HUDEP-2 (cell line): ENCODE measurements around the gene ANKRD11.

Source experiments
- DNase-seq, 76 experiments: peaks; one replicate each; lab custom pipeline; 2025; ENCODE audit not compliant: unreplicated experiment in 76 of 76; lab: John Stamatoyannopoulos, UW

Gene ANKRD11

GRCh38 chr16:89357055-89357816, 133.1 kb downstream of the ANKRD11 start:
- peak in 21 of 76 experiments; percentile 10 to 60 (median 29) for DNase-seq

DNA sequence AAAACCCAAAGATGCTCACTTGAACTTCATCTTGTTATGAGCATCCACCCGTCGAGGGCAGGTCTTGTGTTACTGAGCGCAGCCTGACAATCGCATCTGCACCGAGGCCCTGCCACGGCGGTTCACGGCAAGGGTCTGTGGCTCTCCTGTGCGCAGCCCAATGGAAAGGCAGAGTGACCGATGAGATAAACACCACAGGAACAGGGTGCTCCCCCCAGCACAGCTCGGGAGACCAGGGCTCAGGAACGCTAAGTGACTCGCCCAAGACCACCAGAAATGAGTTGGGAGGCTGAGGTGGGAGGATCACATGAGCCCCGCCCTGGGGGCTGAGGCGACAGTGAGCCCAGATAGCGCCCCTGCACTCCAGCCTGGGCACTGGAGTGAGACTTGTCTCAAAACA, 134.7 kb downstream of the ANKRD11 start:
- no peak for DNase-seq

DNA sequence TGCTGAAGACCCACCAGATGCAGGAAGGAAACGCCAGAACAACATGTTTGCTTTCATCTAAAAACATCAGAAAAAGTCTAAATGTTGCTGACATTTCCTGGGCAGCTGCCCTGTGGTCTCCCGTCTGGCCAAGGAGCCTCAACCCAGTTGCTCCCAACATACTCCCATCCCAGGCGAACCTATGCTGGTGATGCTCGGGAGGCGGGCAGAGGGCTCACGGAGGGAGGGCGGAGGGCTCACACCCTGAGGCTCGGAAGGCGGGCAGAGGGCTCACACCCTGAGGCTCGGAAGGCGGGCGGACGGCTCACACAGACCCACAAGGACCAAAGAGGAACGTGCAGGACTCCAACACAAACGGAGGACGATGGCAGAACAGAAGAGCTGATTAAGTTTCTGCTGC, 135.4 kb downstream of the ANKRD11 start:
- DNase-seq = no peak

DNA sequence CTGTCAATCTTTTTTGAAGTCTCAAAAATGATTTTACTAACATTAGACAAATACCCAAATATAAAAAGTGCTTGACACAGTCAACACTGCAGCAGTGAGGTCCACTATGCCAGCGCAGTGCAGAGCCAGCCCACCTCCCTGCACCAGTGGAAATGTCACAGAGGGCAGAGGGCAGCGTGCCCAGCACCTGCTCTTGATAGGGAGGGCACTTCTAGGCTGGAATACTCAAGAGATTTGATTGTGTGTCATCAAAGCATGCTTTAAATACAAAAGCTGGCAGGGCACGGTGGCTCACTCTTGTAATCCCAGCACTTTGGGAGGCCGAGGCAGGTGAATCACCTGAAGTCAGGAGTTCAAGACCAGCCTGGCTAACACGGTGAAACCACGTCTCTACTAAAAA, 136.0 kb downstream of the ANKRD11 start:
- DNase-seq = no peak

DNA sequence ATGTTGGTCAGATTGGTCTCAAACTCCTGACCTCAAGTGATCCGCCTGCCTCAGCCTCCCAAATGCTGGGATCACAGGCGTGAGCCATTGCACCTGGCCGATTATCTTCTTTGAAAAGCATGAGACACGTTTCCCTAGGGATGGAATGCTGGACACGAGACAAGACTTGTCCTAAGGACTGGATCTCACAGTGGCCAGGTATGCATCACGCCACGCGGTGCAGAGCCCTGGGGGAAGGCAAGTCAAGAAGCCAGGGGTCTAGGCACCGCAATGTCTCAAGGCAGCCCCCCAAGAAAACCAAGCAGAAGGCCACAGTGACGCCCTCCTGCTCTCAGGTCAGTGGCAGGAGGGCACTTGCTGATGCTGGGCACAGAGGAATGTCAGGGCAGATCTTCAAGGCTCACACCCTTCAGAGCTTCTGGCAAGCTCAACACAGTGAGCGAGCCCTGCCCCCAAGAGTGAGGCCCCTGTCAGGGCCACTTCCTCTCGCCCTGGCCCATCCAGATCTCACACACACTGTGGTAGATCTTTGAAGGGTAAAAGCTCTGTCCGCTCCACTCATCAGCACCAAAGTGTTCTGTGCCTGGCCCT, 138.2 kb downstream of the ANKRD11 start:
- DNase-seq = peak in 1 of 76 experiments; percentile 17

GRCh38 chr16:89351645-89352044, 138.7 kb downstream of the ANKRD11 start:
- DNase-seq = no peak

DNA sequence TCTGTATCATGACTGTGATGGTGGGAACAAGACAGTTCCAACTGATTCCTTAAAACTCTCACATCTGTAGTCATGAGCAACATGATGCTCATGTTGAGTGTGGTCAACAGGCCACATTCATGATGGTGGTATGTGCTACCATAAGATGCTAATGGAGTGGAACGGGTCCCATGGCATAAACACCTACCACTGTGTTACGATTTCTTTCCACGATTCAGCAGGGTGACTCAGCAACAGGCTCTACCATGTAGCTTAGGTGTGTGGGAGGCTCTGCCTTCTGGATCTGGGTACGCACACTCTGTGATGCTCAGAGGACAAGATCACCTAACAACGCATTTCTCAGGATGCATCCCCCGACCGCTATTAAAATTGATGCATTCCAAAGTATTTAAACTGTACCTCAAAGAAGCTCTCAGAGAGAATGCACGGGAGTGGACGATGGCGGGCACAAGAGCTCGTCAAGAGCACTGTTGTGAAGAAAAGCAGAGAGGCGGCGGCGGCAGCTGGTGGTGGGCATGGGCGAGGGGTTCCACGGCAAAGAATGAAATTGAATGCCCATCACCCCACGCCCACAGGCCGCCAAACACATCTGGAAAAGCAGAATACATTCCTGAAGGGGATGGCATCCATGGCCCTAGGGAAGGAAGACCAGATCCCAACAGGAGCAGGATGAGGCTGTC, 139.5 kb downstream of the ANKRD11 start:
- no peak for DNase-seq

- DNase-seq = no peak
Observed at GRCh38 chr16:89349947-89350633, 140.3 kb downstream of the ANKRD11 start.

DNA sequence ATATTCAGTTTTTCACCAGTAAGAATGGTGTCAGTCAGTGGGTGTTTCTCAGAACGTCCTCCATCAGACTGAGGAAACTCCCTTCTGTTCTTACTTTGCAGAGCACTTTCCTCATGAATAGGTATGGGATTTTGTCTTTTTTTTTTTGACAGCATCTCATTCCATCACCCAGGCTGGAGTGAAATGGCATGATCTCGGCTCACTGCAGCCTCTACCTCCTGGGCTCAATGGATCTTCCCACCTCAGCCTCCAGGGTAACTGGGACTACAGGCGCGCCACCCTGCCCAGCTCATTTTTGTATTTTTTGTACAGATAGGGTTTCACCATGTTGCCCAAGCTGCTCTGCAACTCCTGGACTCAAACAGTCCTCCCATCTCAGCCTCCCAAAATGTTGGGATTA, 142.6 kb downstream of the ANKRD11 start:
- DNase-seq = no peak

DNA sequence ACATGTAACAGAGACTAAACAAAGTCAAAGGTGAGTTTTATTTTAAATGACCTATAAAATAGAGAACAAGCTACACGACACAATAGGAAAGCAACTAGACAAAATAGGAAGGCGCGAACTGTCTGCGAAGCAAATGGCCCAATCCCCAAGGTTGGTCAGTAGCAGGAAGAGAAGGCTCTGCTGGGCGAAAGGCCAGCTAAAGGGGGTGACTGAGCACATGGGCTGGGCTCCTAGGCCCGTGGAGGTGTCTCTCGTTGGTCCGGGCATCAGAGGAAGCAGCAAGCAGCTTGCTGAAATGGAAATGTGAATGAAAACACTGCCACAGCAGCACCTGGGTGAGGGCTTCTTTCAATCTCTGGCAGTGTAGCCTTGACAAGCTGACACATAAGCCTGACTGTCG, 143.5 kb downstream of the ANKRD11 start:
- DNase-seq = no peak

- no peak for DNase-seq
Observed at GRCh38 chr16:89345642-89346150, 144.7 kb downstream of the ANKRD11 start.

DNA sequence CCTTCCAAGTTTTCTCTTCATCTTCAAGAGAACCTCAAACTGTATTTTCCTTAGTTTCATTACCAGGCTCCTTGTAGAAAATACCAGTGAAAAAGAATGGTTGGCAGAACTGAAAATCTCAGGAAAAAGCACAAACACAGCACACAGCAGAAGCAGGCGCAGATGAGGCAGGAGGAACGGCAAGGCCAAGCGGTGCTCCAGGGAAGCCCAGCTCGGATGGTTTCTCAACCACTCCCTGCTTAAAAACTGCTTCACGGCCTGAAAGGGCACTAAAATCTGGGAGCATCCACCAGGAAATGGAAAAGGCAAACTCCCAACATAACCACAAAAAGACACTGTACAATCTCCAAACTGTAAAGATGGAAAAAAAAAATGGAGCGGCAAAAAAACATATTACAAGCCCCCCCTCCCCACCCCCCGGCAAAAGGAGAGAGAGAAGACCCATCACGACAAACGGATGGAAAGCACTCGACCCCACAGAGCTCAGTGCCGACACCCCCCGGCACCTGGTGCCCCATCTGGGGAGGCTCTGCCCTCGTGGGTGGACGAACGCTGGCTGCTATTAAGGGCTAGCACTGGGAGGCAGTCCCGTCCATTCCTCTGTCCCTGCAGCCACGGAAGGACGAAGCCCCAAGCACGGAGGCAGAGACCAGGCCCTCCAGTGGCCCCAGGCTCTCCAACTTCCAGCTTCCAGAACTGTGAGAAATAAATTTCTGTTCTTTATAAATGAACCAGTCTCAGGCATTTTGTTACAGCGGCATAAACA, 145.3 kb downstream of the ANKRD11 start:
- no peak for DNase-seq

- no peak for DNase-seq
Observed at GRCh38 chr16:89344458-89344834, 145.9 kb downstream of the ANKRD11 start.

- no peak for DNase-seq
Observed at GRCh38 chr16:89343501-89344457, 146.6 kb downstream of the ANKRD11 start.

DNA sequence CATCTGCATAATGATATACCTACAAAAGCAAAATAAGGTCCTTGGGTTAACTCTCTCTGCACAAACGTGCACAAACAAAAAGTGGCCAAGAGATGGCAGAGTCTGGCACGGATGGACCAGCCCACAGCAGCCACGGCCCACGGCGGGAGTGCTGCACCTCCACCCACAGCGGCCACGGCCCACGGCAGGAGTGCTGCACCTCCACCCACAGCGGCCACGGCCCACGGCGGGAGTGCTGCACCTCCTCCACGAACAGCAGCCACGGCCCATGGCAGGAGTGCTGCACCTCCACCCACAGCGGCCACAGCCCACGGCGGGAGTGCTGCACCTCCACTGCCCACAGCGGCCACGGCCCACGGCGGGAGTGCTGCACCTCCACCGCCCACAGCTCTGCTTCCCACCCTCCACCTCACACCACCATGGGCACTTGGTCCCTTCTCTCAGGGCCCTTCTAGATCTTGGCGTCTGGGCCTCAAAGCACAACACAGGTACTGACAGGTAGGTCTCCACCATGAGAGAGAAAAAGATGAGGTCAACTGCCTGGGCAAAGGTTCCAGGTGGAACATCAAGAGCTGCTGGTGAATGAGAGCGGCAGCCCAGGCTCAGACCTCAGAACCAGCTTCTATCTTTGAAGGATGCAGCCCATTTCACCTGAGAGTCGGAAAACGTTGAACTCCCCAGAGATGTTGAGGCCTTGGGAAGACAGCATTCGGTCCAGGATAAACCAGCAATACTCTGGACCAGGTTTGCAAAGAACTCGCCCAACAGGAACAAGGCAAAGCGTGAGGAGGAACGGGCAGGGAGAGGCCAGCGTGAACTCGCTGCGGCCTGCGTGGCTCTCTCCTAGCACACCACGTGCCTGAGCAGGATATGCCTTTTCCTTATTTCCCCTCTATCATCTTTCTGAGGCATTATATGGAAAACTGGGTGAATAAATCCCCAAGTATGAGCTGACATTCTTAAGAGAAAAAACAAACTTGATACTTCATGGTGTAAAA, 148.4 kb downstream of the ANKRD11 start:
- DNase-seq = no peak

GRCh38 chr16:89341279-89341678, 149.1 kb downstream of the ANKRD11 start:
- no peak for DNase-seq

GRCh38 chr16:89338863-89339262, 151.5 kb downstream of the ANKRD11 start:
- DNase-seq = no peak

- DNase-seq = no peak
Observed at GRCh38 chr16:89337965-89338364, 152.4 kb downstream of the ANKRD11 start.
